ENCODE data around the gene LRRK1.

- TF ChIP-seq CTCF (IDR thresholded peaks at IDR 0.05) = no peak
- no peak for TF ChIP-seq POLR2A (IDR thresholded peaks at IDR 0.05)
These were observed 18.9 kb upstream of the LRRK1 start for GRCh38 chr15:100900136-100900794.
